ENCODE results near the gene SHISAL2B. TPM values are rescaled to one million over a fixed set of nuclear protein-coding genes. Genes with fewer than 3 reads are reported as not detected.
"Not testable (repeated sequence)": the region's sequence is repeated elsewhere in the genome, so short reads cannot be mapped to it uniquely, and the experiment has no call there.

SHISAL2B gene
- total RNA-seq, 1 donor = not detected

DNA sequence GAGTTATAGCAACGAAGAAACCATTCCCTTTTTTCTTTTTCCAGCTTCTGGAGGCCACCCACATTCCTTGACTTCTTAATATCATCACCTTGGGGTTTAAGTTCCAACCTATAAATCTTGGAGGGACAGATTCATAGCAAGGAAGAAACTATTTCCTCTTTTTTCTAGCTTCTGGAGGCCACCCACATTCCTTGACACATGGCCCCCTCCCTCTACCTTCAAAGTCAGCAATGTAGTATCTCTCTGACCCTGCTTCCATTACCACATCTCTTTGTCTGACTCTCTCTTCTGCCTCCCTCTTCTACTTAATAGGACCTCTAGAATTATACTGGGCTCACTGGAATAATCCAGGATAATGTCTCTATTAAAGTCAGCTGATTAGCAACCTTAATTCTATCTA, 34.7 kb upstream of the SHISAL2B start:
- no peak for DNase-seq (ENCODE audit: low read depth)
- H3K4me3 ChIP-seq (ENCODE audit: low read depth, low read length) = no peak overlapping the region
- TF ChIP-seq, protein P1, sequence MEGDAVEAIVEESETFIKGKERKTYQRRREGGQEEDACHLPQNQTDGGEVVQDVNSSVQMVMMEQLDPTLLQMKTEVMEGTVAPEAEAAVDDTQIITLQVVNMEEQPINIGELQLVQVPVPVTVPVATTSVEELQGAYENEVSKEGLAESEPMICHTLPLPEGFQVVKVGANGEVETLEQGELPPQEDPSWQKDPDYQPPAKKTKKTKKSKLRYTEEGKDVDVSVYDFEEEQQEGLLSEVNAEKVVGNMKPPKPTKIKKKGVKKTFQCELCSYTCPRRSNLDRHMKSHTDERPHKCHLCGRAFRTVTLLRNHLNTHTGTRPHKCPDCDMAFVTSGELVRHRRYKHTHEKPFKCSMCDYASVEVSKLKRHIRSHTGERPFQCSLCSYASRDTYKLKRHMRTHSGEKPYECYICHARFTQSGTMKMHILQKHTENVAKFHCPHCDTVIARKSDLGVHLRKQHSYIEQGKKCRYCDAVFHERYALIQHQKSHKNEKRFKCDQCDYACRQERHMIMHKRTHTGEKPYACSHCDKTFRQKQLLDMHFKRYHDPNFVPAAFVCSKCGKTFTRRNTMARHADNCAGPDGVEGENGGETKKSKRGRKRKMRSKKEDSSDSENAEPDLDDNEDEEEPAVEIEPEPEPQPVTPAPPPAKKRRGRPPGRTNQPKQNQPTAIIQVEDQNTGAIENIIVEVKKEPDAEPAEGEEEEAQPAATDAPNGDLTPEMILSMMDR (IDR thresholded peaks at IDR 0.05; ENCODE audit: insufficient read depth, low read length) = no peak

DNA sequence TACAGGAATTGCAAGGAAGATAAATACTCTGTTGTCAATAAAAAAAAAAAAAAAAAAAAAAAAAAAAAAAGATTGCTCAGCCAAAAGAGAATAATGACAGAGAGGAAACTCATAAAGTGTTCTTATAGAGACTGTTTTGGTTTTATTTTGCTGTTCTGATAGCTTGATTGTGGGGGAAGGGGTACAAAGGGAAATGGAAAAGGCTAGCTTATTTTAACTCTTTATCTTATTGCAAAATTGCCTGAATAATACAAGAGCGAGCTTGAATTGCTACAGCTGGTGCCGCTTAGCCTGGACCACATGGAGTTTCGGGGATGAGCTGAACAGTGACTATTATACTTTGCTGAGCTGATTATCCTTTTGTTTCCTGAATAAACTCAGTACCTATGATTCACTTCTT, 31.0 kb upstream of the SHISAL2B start:
- TF ChIP-seq, protein P1 (IDR thresholded peaks at IDR 0.05; ENCODE audit: insufficient read depth, low read length) = no peak
- H3K4me3 ChIP-seq (ENCODE audit: low read depth, low read length) = no peak overlapping the region
- DNase-seq (ENCODE audit: low read depth) = no peak

DNA sequence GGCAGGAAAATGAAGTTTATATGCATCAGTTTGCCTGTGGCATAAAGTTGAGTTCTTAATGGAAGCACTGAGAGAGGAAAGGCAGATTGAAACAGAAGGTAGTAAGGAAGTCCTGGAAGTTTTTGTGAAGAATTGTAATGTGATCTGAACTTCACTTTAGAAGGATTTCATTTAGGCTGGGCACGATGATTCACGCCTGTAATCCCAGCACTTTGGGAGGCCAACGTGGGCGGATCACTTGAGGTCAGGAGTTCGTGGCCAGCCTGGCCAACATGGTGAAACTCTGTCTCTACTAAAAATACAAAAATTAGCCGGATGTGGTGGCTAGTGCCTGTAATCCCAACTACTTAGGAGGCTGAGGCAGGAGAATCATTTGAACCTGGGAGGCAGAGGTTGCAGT, 27.1 kb upstream of the SHISAL2B start:
- DNase-seq (ENCODE audit: low read depth) = peak; percentile 28
- H3K4me3 ChIP-seq (ENCODE audit: low read depth, low read length) = not testable (repeated sequence)

DNA sequence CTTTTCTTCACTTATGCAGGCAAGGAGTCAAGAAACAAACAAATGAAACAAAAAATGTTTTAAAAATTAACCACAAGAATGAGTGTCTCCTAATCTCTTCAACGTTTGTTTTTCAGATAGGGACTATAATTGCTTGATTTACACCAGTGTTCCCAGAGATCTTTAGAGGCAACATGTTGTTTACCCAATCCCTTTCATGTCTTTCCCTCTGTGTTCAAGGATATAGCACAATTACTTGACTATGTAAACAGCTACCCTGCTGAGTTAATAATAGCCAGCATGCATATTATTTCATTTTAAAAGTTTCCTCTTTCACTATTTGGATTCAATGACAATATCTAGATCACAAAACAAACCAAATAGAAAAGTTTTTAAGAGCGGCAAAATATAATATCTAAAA, 25.1 kb upstream of the SHISAL2B start:
- DNase-seq (ENCODE audit: low read depth) = no peak
- TF ChIP-seq, protein P1 (IDR thresholded peaks at IDR 0.05; ENCODE audit: insufficient read depth, low read length) = no peak
- no peak overlapping the region for H3K4me3 ChIP-seq (ENCODE audit: low read depth, low read length)

DNA sequence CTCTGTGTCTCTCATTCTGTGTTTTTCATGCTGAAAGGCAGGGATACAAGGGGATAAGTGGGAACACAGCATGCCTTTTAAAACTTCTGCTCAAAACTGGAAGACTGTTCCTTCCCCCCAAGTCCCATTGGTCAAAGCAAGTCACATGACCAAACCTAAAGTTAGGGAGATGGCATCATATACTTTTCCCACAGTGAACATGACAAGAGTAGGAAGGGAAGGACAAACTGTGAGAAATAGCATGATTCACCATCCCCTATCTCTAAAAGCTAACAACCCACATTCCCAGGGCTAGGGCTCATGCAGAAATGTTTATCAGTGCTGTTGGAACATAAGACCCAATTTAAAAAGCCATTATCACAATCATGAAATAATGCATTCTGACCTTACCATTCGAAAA, 24.2 kb upstream of the SHISAL2B start:
- no peak overlapping the region for H3K4me3 ChIP-seq (ENCODE audit: low read depth, low read length)
- TF ChIP-seq, protein P1 (IDR thresholded peaks at IDR 0.05; ENCODE audit: insufficient read depth, low read length) = no peak
- peak; percentile 78 for DNase-seq (ENCODE audit: low read depth)

DNA sequence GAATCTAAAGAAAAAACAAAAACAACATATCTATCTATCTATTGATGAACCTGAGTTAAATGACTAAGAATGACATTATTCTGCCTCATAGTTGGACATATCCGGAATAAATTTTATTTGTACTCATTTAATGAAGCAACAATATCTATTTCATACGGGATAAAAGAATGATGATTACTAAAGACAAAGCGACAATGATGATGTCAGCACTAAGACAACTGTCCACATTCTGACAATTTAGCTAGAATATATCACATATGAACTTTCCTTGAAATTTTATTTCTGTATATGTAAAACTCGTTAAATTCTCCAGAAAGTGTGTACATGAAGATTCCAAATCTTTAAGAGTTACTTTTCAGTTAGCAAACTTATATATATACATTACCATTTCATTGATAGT, 23.2 kb upstream of the SHISAL2B start:
- H3K4me3 ChIP-seq (ENCODE audit: low read depth, low read length) = no peak overlapping the region
- DNase-seq (ENCODE audit: low read depth) = no peak
- TF ChIP-seq, protein P1 (IDR thresholded peaks at IDR 0.05; ENCODE audit: insufficient read depth, low read length) = no peak

DNA sequence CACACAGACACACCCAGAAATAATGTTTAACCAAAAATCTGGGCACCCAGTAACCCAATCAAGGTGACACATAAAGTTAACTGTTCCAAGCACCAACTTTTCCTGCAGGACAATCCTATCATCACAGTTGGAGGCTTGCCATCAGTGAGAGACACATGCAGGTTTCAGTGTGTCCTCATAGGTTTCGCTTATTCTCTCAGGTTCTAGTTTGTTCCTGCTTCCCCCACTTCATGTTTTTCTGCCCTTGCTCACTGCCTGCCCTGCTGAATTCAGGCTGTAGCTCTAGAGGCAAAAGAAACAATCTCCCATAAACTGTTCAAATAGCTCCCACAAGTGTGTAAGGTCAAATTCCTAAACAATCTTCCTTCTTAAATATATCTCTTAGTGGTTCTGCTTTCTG, 20.0 kb upstream of the SHISAL2B start:
- no peak for DNase-seq (ENCODE audit: low read depth)
- TF ChIP-seq, protein P1 (IDR thresholded peaks at IDR 0.05; ENCODE audit: insufficient read depth, low read length) = no peak
- H3K4me3 ChIP-seq (ENCODE audit: low read depth, low read length) = no peak overlapping the region

Data from fibroblast of the aortic adventitia (primary cell).